Medulla oblongata (tissue), 1 donor: ENCODE results near the gene APOA4.
"Not testable (repeated sequence)": the region's sequence is repeated elsewhere in the genome, so short reads cannot be mapped to it uniquely, and the experiment has no call there.

Experiments
- DNase-seq: peaks from one replicate; pipeline ENCODE4 v3.0.0-alpha.2; 2015; ENCODE audit errors: extremely low spot score

APOA4 gene

DNA sequence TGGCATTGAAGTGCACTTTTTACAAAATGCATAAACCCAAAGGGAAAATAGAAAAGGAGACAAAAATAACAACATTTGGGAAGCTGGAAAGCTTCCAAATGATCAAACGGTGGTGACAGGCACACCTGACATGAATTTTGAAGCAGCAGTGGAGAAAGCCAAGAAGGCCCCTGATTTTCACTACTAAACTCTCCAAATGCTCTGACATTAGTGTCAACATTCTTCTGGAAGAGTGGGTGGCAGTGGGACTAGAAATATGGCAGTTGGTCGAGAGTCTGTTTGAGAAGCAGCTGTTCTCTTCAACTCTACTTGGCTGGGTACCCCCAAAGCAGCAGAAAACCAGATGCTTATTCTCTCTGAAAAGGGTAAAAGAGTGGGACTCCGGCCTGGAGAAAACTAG lies 19.1 kb downstream of the APOA4 start:
- no peak for DNase-seq

DNA sequence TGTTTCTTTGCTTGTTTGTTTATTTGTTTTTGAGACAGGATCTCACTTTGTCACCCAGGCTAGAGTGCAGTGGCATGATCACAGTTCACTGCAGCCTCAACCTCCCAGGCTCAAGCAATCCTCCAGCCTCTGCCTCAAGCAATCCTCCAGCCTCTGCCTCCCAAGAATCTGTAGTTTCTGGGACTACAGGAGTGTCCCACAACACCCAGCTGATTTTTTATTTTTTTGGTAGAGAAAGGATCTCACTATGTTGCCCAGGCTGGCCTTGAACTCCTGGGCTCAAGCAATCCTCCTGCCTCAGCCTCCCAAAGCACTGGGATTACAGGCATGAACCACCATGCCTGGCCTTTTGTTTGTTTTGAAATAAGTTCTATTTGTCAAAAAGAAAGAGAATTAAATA lies 21.4 kb downstream of the APOA4 start:
- not testable (repeated sequence) for DNase-seq

- no peak for DNase-seq
Observed at GRCh38 chr11:116800610-116801009, 22.5 kb downstream of the APOA4 start.

GRCh38 chr11:116798368-116798767 lies 24.7 kb downstream of the APOA4 start:
- no peak for DNase-seq

- DNase-seq: no peak
Observed at GRCh38 chr11:116797816-116798215, 25.3 kb downstream of the APOA4 start.

DNA sequence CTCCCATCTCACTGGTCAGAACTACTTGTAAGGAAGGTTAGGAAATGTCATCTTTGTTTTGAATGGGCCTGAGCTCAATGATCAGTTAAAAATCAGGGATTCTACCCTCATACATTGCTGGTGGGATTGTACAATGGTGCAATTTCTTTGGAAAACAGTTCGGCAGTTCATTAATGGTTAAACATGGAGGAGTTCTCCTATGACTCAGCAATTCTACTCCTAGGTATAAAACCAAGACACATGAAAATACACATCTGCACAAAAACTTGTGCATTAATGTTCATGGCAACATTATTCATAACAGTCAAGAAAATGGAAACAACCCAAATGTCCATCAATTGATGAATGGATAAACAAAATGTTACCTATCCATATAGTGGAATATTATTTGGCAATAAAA lies 26.6 kb downstream of the APOA4 start:
- no peak for DNase-seq

DNA sequence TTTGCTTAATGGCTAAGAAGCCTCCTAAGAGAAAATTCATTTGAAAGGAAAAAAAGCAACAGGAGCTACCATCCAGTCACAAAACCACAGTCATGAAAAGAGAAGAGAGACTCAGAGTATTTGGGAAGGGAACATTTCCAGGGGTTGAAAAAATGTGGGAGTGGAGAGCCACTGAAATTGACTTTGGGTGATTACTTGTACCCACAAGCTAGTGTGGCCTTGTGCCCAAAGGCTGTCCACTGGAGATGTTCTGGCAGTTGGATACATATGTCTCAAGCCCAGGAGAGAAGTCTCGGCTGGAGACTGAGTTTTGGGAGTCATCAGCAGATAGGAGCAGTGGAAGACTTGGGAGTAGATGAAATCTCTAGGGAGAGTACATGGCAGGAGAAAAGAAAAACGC lies 28.3 kb downstream of the APOA4 start:
- DNase-seq: no peak

GRCh38 chr11:116793772-116794097 lies 29.4 kb downstream of the APOA4 start:
- no peak for DNase-seq

- DNase-seq: no peak
Observed at GRCh38 chr11:116792869-116793771, 30.0 kb downstream of the APOA4 start.

DNA sequence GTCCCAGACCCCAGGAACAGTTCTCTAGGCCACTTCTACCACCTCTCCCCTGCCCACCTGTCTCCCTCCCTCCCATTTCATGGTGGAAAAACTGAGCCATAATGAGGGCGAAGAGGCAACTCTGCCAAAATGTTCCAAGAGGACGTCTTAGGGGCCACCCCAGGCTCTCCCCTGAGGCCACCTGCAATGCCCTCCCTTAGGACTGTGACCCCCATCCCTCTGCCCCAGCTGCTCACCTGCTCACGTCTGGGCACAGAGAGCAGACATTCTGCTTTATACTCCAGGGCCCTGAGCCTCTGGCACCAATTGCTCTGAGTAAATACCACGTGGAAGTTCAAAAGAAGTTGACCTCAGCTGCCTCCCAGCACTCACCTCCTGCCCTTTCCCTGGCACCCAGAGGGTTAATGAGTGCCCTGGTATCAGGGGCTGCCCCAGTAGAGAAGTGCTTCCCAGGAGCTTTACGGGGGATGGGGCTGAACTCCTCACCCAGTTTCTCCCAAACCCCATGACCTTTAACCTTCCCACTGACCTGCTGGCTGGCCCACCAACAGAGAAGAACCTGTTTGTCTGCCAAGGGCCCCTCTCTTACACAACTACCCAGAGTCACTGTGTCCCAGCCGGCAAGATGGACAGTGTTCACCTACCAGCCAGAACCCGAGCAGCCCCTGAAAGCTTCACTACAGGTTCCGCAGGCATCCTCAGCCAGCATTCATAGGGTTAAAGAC lies 30.8 kb downstream of the APOA4 start:
- no peak for DNase-seq

- no peak for DNase-seq
Observed at GRCh38 chr11:116791813-116792143, 31.3 kb downstream of the APOA4 start, which contains the start of gene APOA5. APOA5 (minus strand) TSS chr11:116791879; CDS start chr11:116791860, 19 bp downstream.

GRCh38 chr11:116791002-116791812 lies 31.9 kb downstream of the APOA4 start:
- DNase-seq: peak; percentile 78

DNA sequence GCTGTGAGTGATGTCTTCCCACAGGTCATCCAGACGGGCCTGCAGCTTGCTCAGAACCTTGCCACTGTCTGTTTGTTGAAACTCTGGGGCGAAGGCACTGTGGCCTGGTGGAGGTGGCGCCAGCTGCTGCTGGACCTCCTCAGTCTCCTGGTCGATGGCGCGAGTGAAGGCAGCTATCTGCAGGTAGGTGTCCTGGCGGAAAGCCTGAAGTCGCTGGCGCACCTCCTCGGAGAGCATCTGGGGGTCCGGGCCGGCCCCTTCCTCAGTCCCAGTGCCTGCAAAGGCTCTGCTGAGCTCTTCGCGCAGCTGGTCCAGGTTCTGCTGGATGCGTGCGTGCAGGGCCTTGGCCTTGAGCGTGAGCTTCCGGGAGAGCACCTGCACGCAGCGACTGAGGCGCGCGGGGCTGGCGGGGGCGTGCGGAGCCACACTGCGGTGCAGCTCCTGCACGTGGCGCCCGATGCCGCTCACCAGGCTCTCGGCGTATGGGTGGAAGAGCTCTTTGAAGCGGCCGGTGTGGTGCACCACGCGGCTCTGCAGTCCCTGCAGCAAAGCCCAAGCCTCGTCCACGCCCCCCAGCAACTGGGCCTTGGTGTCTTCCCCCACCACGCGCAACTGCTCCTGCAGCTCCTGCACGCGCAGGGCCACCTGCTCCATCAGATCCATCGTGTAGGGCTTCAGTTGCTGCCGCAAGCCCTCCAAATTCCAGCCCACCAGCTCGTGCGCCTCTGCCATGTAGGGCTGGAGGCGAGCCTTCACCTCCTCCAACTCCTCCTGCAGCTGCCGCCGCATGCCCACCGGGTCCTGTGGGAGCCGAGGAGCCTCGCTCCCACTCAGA lies 32.7 kb downstream of the APOA4 start:
- DNase-seq: no peak

- no peak for DNase-seq
Observed at GRCh38 chr11:116788975-116789374, 34.1 kb downstream of the APOA4 start.

GRCh38 chr11:116788534-116788933 lies 34.6 kb downstream of the APOA4 start:
- DNase-seq: no peak

DNA sequence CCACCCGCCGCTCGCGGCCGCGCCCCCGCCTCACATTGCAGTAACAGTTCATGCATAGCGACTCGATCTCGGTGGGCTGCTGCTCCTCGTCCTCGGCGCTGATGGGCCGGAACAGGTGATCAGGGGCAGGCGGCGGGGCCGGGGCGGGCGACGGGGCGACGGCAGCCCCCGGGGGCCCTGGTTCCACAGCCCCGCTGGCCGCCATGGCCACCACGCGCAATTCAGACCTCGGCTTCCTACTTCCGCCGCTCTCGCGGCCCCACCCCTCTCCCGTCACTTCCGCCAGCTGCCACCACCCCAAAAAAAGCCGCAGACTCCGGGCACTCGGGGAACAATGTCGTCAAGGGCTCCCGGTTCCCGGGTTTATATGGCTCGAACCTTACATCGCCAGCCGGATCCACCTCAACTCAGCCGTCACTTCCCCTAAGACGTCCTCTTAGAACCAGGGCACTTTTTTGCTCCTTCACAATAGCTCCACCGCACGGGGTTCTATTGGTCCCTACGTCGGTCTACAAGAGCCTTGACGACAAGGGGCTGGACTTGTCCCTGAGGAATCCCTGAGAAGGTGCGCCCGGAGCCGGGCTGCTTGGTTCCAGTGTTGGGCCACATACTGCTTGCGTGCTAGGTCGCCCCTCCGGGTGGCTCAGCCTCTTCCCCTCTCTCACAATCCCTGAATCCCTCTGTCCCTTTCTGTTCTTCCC lies 35.2 kb downstream of the APOA4 start, which contains the start of gene ZPR1:
Gene ZPR1, minus strand, starts transcription at position 238 of the 701 bp plus-strand sequence. Its CDS starts 33 bp downstream, at position 205.
- peak; percentile 86 for DNase-seq

GRCh38 chr11:116787436-116787785 lies 35.7 kb downstream of the APOA4 start:
- no peak for DNase-seq

- DNase-seq: no peak
Observed at GRCh38 chr11:116786966-116787365, 36.1 kb downstream of the APOA4 start.

- no peak for DNase-seq
Observed at GRCh38 chr11:116786326-116786725, 36.8 kb downstream of the APOA4 start.

DNA sequence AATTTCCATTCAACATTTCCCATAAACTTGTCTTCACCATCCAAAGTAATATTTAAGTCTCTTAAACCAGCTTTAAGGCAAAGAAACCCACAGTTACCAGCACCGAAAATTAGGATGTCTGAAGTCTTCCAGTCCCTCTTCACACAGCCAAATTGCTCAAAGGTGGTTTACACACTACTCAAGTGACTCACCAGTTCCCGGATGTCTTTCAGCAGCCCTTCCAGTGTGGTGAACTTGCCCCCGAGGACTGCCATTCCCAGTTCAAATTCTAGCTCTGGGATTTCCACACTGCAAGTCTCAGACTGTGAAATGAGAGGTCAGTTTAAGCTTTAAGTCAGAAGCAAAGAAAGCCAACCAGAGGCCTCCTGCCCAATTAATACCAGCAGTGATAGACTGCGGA lies 40.4 kb downstream of the APOA4 start:
- DNase-seq: no peak

- DNase-seq: no peak
Observed at GRCh38 chr11:116778556-116778955, 44.5 kb downstream of the APOA4 start.
